ENCODE measurements around the gene OGFR.

GRCh38 chr20:62788607-62789006 lies 16.0 kb upstream of the OGFR start:
- TF ChIP-seq POLR2AphosphoS5 (IDR thresholded peaks at IDR 0.05) = no peak
- no peak for TF ChIP-seq CTCF (IDR thresholded peaks at IDR 0.05)
- TF ChIP-seq POLR2A (IDR thresholded peaks at IDR 0.05) = no peak

Measured in prostate gland (tissue), 2 donors.